ENCODE data around the gene SLC17A5. TPM values are rescaled to one million over a fixed set of nuclear protein-coding genes. Genes with fewer than 3 reads are reported as not detected.

SLC17A5 gene
- total and polyA plus RNA-seq, 2 donors (not counting 3 experiments of a cell fraction or from before 2014, with no cell fraction given), result 15.2 to 18.7 TPM

DNA sequence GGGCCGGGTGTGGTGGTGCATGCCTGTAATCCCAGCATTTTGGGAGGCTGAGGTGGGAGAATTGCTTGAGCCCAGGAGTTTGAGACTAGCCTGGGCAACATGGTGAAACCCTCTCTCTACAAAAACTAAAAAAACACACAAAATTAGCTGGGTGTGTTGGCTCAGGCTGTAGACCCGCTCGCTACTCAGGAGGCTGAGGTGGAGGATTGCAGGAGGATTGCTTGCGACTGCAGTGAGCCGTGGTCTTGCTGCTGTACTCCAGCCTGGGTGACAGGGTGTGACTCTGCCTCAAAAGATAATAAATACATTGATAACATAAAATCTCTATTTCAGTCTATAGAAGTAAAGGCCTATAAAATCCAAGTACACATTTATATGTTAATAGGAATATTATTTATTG, 49.3 kb downstream of the SLC17A5 start:
- ChIA-PET POLR2A (interaction anchor here (0.7 kb wide), 1 partner anchor 166 kb away, joined by 3 read pairs; no protein-coding TSS in a partner anchor), CTCF (interaction anchor here (1.3 kb wide), 1 partner anchor 31 kb away, joined by 3 read pairs; no protein-coding TSS in a partner anchor)
- H3K9me1 ChIP-seq (replicated peaks; ENCODE audit: control insufficient read depth, extremely low read depth, insufficient read depth, low read length), result no peaks in the 10 kb centered on the region
- H3K4me3 ChIP-seq (replicated peaks in 1 of 3; ENCODE audit: insufficient read depth in 1 of 3, low read depth in 1 of 3, low read length in 3 of 3), result no peak overlapping the region
- dilution Hi-C loops (cut with MboI; ENCODE audit: extremely low pct_ligation_motif_present, low sequenced_read_pairs), result no loop called here
- H3K27me3 ChIP-seq (ENCODE audit: control insufficient read depth in 2 of 2, insufficient read depth in 2 of 2, low read length in 2 of 2), result no peaks in the 10 kb centered on the region
- TF ChIP-seq JUN (IDR thresholded peaks at IDR 0.05; ENCODE audit: borderline replicate concordance, insufficient read depth, insufficient read length, low read depth) (no peak), FOS (IDR thresholded peaks at IDR 0.05; ENCODE audit: borderline replicate concordance, insufficient read depth, low read length) (no peak), POLR2AphosphoS5 (IDR thresholded peaks at IDR 0.05; ENCODE audit: insufficient read depth, low read depth, low read length) (no peak), EZH2 (IDR thresholded peaks at IDR 0.05; ENCODE audit: borderline replicate concordance, low read depth, low read length, severe bottlenecking) (no peak), POLR2A (IDR thresholded peaks at IDR 0.05; ENCODE audit: low read depth, low read length) (no peak), GATA2 (IDR thresholded peaks at IDR 0.05; ENCODE audit: insufficient read depth, insufficient read length, low read depth, low read length) (no peak), MYC (IDR thresholded peaks at IDR 0.05; ENCODE audit: low read depth, low read length) (no peak)
- TF ChIP-seq, protein P1, sequence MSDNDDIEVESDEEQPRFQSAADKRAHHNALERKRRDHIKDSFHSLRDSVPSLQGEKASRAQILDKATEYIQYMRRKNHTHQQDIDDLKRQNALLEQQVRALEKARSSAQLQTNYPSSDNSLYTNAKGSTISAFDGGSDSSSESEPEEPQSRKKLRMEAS (IDR thresholded peaks at IDR 0.05; ENCODE audit: insufficient read depth, insufficient read length), result no peak
- TF ChIP-seq, protein P2, sequence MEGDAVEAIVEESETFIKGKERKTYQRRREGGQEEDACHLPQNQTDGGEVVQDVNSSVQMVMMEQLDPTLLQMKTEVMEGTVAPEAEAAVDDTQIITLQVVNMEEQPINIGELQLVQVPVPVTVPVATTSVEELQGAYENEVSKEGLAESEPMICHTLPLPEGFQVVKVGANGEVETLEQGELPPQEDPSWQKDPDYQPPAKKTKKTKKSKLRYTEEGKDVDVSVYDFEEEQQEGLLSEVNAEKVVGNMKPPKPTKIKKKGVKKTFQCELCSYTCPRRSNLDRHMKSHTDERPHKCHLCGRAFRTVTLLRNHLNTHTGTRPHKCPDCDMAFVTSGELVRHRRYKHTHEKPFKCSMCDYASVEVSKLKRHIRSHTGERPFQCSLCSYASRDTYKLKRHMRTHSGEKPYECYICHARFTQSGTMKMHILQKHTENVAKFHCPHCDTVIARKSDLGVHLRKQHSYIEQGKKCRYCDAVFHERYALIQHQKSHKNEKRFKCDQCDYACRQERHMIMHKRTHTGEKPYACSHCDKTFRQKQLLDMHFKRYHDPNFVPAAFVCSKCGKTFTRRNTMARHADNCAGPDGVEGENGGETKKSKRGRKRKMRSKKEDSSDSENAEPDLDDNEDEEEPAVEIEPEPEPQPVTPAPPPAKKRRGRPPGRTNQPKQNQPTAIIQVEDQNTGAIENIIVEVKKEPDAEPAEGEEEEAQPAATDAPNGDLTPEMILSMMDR (IDR thresholded peaks at IDR 0.05; ENCODE audit: extremely low read depth in 1 of 2, insufficient read depth in 1 of 2, low read depth in 1 of 2, low read length in 2 of 2), result no peak
- H3K79me2 ChIP-seq (ENCODE audit: control insufficient read depth, insufficient read depth, low read length), result no peaks in the 10 kb centered on the region
- DNase-seq (ENCODE audit: low read depth, low spot score), result no peak
- no peaks in the 10 kb centered on the region for H3K9me3 ChIP-seq (replicated peaks; ENCODE audit: control insufficient read depth, insufficient read depth, low read length)
- BruUV-seq (replicated peaks), result no TSS peak
- FAIRE-seq, result no peak
- no peak overlapping the region for H2AFZ ChIP-seq (ENCODE audit: low read depth, low read length)
- no peaks in the 10 kb centered on the region for H4K20me1 ChIP-seq (replicated peaks; ENCODE audit: control insufficient read depth, extremely low read depth, insufficient read depth, low read length)
- no peak overlapping the region for H3K27ac ChIP-seq (ENCODE audit: insufficient read depth, low read depth, low read length)
- intact Hi-C loops (cut with micrococcal nuclease), result no loop called here
- H3K9ac ChIP-seq (replicated peaks; ENCODE audit: extremely low read depth, insufficient read depth, low read length), result no peak overlapping the region
- H3K4me1 ChIP-seq (ENCODE audit: control insufficient read depth, extremely low read depth, insufficient read depth, low read length), result no peaks in the 10 kb centered on the region
- H3K36me3 ChIP-seq (ENCODE audit: control insufficient read depth in 2 of 2, extremely low read depth in 1 of 2, insufficient read depth in 2 of 2, low read length in 2 of 2), result no peaks in the 10 kb centered on the region
- H3K4me2 ChIP-seq (ENCODE audit: insufficient read depth, low read length), result no peak overlapping the region
